ENCODE data around the gene OR10Z1.

OR10Z1 gene

DNA sequence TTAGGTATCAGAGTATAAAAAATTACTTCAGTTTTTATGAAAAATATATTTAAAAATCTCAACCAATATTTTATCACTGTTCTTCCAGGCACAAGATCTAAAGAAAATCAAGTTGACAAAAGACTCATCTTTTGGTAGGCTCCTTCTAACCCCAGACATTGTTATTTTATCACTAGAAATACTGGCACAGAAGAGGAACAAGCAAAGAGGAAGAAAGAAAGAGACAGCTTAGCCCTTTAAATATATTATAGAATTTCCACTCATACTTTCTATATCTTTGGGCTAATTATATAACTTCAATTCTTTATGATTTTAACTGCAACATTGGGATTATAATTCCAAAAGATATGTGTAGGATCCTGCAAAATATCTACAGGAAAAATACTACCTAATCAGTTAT is 49.0 kb downstream of the OR10Z1 start:
- no peak overlapping the region for H3K4me2 ChIP-seq
- no peaks in the 10 kb centered on the region for H3K79me2 ChIP-seq (ENCODE audit: insufficient read depth, low read depth)
- H4K20me1 ChIP-seq (ENCODE audit: insufficient read depth) = no peaks in the 10 kb centered on the region
- no peak overlapping the region for H3K4me3 ChIP-seq (IDR thresholded peaks at IDR 0.05; ENCODE audit: insufficient read depth, low read depth, low read length)
- TF ChIP-seq, protein P1, sequence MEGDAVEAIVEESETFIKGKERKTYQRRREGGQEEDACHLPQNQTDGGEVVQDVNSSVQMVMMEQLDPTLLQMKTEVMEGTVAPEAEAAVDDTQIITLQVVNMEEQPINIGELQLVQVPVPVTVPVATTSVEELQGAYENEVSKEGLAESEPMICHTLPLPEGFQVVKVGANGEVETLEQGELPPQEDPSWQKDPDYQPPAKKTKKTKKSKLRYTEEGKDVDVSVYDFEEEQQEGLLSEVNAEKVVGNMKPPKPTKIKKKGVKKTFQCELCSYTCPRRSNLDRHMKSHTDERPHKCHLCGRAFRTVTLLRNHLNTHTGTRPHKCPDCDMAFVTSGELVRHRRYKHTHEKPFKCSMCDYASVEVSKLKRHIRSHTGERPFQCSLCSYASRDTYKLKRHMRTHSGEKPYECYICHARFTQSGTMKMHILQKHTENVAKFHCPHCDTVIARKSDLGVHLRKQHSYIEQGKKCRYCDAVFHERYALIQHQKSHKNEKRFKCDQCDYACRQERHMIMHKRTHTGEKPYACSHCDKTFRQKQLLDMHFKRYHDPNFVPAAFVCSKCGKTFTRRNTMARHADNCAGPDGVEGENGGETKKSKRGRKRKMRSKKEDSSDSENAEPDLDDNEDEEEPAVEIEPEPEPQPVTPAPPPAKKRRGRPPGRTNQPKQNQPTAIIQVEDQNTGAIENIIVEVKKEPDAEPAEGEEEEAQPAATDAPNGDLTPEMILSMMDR (conservative IDR thresholded peaks at IDR 0.05; ENCODE audit: low read depth, low read length) = no peak
- H3K36me3 ChIP-seq (ENCODE audit: insufficient read depth) = no peaks in the 10 kb centered on the region
- H3K4me1 ChIP-seq (ENCODE audit: low read depth, poor library complexity, severe bottlenecking) = peaks cover 9% of the 10 kb centered on the region
- no peak overlapping the region for H3K9ac ChIP-seq
- H2AFZ ChIP-seq (ENCODE audit: low read depth) = no peak overlapping the region
- no peak overlapping the region for H3K27ac ChIP-seq
- H3K27me3 ChIP-seq (ENCODE audit: insufficient read depth, low read depth) = no peaks in the 10 kb centered on the region

DNA sequence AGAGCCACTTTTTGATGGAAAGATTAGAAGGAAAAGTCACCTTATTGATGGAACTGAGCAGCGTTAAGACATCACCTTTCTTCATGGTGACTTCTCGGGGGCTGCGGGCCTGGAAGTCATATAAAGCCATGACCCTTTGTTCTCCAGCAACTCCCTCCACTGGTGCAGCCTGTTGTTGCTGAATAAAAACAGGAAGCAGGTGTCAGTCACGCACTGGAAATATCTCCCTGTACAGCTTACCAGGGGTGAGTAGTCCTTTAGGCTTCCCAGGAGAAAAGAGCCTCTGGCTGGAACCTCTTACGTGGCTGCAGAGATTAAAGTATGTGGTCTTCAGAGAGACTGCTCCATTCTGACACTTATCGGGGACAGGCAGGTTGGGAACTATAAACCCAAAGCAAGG is 49.5 kb downstream of the OR10Z1 start:
- no peak overlapping the region for H2AFZ ChIP-seq (ENCODE audit: low read depth)
- no peaks in the 10 kb centered on the region for H3K36me3 ChIP-seq (ENCODE audit: insufficient read depth)
- TF ChIP-seq, protein P1 (conservative IDR thresholded peaks at IDR 0.05; ENCODE audit: low read depth, low read length) = no peak
- no peak overlapping the region for H3K27ac ChIP-seq
- H4K20me1 ChIP-seq (ENCODE audit: insufficient read depth) = no peaks in the 10 kb centered on the region
- H3K9ac ChIP-seq = no peak overlapping the region
- H3K27me3 ChIP-seq (ENCODE audit: insufficient read depth, low read depth) = no peaks in the 10 kb centered on the region
- peaks cover 9% of the 10 kb centered on the region for H3K4me1 ChIP-seq (ENCODE audit: low read depth, poor library complexity, severe bottlenecking)
- no peaks in the 10 kb centered on the region for H3K79me2 ChIP-seq (ENCODE audit: insufficient read depth, low read depth)
- H3K4me3 ChIP-seq (IDR thresholded peaks at IDR 0.05; ENCODE audit: insufficient read depth, low read depth, low read length) = no peak overlapping the region
- H3K4me2 ChIP-seq = no peak overlapping the region

Measured in KMS-11 (cell line).